Lower lobe of right lung (tissue), 2 donors: ENCODE results near the gene C1QL3. TPM values are rescaled to one million over a fixed set of nuclear protein-coding genes. Genes with fewer than 3 reads are reported as not detected.

Experiments used
- ATAC-seq, 2 donors: fragments of 200-7000 bp; cut with Tn5 transposase; one replicate each; pipeline ENCODE4 v1.9.1; 2020 to 2022; ENCODE audit warnings: mild to moderate bottlenecking in 2 of 2, moderate library complexity in 2 of 2
- DNase-seq: peaks from one replicate; pipeline ENCODE4 v3.0.0-alpha.2; 2020
- H3K27ac ChIP-seq: fragments of 200-600 bp; one replicate; pipeline ENCODE4 v1.8.0; 2022
- H3K27me3 ChIP-seq: fragments of 200-600 bp; one replicate; pipeline ENCODE4 v1.8.0; 2022; ENCODE audit warnings: low read depth
- H3K36me3 ChIP-seq: fragments of 200-600 bp; one replicate; pipeline ENCODE4 v1.8.0; 2022; ENCODE audit warnings: mild to moderate bottlenecking
- H3K4me1 ChIP-seq: fragments of 200-600 bp; one replicate; pipeline ENCODE4 v1.8.0; 2022
- H3K4me3 ChIP-seq: fragments of 200-600 bp; one replicate; pipeline ENCODE4 v1.8.0; 2022; ENCODE audit warnings: mild to moderate bottlenecking
- H3K9me3 ChIP-seq: fragments of 200-600 bp; one replicate; pipeline ENCODE4 v1.8.0; 2022
- CTCF ChIP-seq: fragments of 200-600 bp; IDR thresholded peaks from one replicate; pipeline ENCODE4 v1.8.0; 2022; ENCODE audit warnings: antibody characterized with exemption, mild to moderate bottlenecking
- intact Hi-C: fragments of 100-400 bp; cut with DNase I; formaldehyde crosslinking; loops from one replicate; pipeline ENCODE4 v1.11.0; 2022
- total RNA-seq: library from RNA; stranded (reverse); fragmentation: NEBNext Ultra II Directional; extraction: Animal tissue kit (Norgen Biotek cat#: 25700); gene quantifications from one replicate; pipeline ENCODE4 v1.2.1, GENCODE V29; 2021
- donor health status: DM: no; HTN: yes; CAD: no; lungs with severe emphysema.

The C1QL3 gene
- total RNA-seq, 1 donor from 2014 or later, result not detected

DNA sequence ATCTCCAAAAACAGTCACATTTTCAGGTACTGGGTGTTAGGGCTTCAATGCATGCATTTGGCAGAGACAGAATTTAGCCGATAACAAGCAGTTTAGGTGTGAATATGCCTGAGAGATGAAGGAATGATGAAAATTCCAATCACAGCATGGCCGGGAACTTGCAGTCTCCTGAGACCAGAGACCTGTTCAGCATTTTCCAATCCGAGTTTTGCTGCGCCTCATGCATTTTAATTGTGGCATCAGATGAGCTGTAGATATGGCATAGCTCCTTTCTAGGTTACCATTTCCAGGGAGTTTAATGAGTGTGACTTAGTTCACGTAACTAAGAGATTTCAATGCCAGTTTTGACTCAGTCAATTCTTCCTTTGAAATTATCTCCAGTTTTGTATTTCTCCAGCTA lies 14.5 kb upstream of the C1QL3 start:
- no peaks in the 10 kb centered on the region for H3K9me3 ChIP-seq
- H3K36me3 ChIP-seq, result no peaks in the 10 kb centered on the region
- H3K27ac ChIP-seq, result no peak overlapping the region
- no peaks in the 10 kb centered on the region for H3K4me1 ChIP-seq
- peaks cover 8% of the 10 kb centered on the region for H3K27me3 ChIP-seq
- DNase-seq (no peak), ATAC-seq (no peak)
- H3K4me3 ChIP-seq, result no peak overlapping the region
- TF ChIP-seq CTCF, result no peak
- intact Hi-C loops, result no loop called here

GRCh38 chr10:16529853-16530252 lies 8.2 kb upstream of the C1QL3 start:
- H3K4me1 ChIP-seq, result no peaks in the 10 kb centered on the region
- no peak for TF ChIP-seq CTCF
- no peaks in the 10 kb centered on the region for H3K9me3 ChIP-seq
- no peak overlapping the region for H3K27ac ChIP-seq
- ATAC-seq, result no peak
- no peaks in the 10 kb centered on the region for H3K36me3 ChIP-seq
- no peak for DNase-seq
- intact Hi-C loops, result no loop called here
- no peak overlapping the region for H3K4me3 ChIP-seq
- no peaks in the 10 kb centered on the region for H3K27me3 ChIP-seq

- Histone ChIP-seq H3K4me1 (no peaks in the 10 kb centered on the region), H3K27ac (no peak overlapping the region), H3K36me3 (no peaks in the 10 kb centered on the region), H3K9me3 (no peaks in the 10 kb centered on the region), H3K4me3 (no peak overlapping the region), H3K27me3 (no peaks in the 10 kb centered on the region)
- no peak for TF ChIP-seq CTCF
- no peak for ATAC-seq
- DNase-seq, result no peak
- intact Hi-C loops, result no loop called here
These were observed 5.8 kb upstream of the C1QL3 start for GRCh38 chr10:16527452-16527851.

- ATAC-seq, result peak; percentile 33 to 43
These were observed 779 bp downstream of the C1QL3 start for GRCh38 chr10:16520900-16521299.

DNA sequence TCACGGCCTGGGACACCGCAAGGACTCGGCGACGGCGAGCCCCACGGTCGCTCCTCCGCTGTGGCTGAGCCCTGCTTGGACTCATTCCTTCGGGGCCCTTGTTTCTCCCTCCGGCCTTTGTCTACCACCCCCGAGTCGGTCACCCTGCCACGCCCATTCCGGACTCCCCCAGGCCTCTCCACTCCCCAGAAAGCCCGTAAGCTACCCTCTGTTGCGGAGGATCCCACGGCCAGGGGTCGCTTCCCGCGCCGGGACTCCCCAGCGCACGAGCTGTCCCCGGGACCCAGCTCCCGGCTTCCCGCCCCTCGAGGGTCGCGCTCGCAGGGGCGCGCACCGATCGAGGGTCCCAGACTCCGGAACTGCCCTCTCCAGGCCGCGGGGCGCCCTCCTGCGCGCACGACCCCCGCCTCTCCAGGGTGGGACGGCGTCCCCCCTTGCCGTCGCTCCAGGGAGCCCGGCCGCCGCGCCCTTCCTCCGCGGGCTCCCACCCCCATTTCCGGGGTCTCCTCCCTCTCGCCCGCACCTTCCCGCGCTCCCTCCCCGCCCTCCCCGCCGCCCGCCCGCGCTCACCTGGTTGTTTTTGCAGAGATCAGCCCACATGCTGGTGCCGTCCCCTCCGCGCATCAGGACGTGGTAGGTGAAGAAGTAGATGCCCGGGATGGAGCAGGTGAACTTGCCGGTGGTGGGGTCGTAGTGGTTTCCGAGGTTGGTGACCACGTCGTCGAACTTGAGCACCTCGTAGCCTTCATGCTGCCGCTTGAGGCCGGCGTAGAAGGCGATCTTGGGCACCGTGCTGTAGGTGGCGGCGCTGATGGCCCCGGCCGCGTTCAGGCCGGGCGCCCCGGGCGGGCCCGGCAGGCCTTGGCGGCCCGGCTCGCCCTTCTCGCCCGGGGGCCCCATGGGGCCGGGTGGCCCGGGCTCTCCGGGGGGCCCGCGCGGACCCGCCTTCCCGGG lies 1.5 kb downstream of the C1QL3 start:
- peak; percentile 44 to 46 for ATAC-seq
- no peak for DNase-seq
- H3K4me1 ChIP-seq, result peaks cover 27% of the 10 kb centered on the region
- no peak for TF ChIP-seq CTCF
- no peak overlapping the region for H3K27ac ChIP-seq
- peak overlapping the region; percentile 51 for H3K4me3 ChIP-seq
- intact Hi-C loops, result no loop called here
- no peaks in the 10 kb centered on the region for H3K36me3 ChIP-seq
- H3K27me3 ChIP-seq, result peaks cover 36% of the 10 kb centered on the region
- H3K9me3 ChIP-seq, result no peaks in the 10 kb centered on the region

More at GRCh38 chr10:16520900-16521299, 779 bp downstream of the C1QL3 start:
- H3K27ac ChIP-seq, result no peak overlapping the region
- no peak for TF ChIP-seq CTCF
- no peak for DNase-seq
- H3K4me1 ChIP-seq, result peaks cover 27% of the 10 kb centered on the region
- peaks cover 36% of the 10 kb centered on the region for H3K27me3 ChIP-seq
- H3K36me3 ChIP-seq, result no peaks in the 10 kb centered on the region
- H3K9me3 ChIP-seq, result no peaks in the 10 kb centered on the region
- H3K4me3 ChIP-seq, result peak overlapping the region; percentile 51
- intact Hi-C loops, result no loop called here
